Cardiac fibroblast (primary cell): ENCODE results near the gene LYZL6.

Source experiments
- DNase-seq, 2 donors: peaks; one replicate each; pipeline versions ENCODE4 v3.0.0 to v3.0.0-alpha.2; 2010; ENCODE audit warnings: low read depth in 2 of 2
- H3K4me3 ChIP-seq, 2 donors: replicated peaks in 1 of 2; 1 replicate in 1 of 2; 2 replicates in 1 of 2; pipeline ENCODE4 v1.5.1; 2011; ENCODE audit warnings: low read depth in 2 of 2, low read length in 2 of 2, mild to moderate bottlenecking in 2 of 2, moderate library complexity in 1 of 2
- TF ChIP-seq, protein P1 (sequence below): IDR thresholded peaks from one replicate; pipeline ENCODE4 v1.5.1; 2011; ENCODE audit warnings: low read depth, mild to moderate bottlenecking, low read length, inconsistent platforms

LYZL6 gene

DNA sequence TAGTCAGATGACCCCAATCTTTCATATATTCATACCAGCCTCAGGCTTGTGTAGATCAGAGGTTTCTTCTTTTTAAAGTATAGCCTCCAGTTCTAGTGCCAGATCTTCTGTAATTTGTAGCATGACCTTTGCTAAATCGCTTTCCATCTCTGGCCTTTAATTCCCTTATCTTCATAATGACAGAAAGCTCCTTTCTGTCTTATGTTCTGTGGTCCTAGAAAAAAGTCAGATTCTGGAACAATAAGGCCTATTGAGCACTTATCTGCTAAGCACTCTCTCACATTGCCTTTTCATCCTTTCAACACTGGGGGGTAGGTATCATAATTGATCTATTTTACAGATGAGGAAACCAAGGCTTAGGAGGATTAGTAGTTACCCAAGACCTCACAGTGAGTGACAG is 28.6 kb upstream of the LYZL6 start:
- H3K4me3 ChIP-seq, result no peak overlapping the region
- TF ChIP-seq, protein P1, sequence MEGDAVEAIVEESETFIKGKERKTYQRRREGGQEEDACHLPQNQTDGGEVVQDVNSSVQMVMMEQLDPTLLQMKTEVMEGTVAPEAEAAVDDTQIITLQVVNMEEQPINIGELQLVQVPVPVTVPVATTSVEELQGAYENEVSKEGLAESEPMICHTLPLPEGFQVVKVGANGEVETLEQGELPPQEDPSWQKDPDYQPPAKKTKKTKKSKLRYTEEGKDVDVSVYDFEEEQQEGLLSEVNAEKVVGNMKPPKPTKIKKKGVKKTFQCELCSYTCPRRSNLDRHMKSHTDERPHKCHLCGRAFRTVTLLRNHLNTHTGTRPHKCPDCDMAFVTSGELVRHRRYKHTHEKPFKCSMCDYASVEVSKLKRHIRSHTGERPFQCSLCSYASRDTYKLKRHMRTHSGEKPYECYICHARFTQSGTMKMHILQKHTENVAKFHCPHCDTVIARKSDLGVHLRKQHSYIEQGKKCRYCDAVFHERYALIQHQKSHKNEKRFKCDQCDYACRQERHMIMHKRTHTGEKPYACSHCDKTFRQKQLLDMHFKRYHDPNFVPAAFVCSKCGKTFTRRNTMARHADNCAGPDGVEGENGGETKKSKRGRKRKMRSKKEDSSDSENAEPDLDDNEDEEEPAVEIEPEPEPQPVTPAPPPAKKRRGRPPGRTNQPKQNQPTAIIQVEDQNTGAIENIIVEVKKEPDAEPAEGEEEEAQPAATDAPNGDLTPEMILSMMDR, result no peak
- no peak for DNase-seq

DNA sequence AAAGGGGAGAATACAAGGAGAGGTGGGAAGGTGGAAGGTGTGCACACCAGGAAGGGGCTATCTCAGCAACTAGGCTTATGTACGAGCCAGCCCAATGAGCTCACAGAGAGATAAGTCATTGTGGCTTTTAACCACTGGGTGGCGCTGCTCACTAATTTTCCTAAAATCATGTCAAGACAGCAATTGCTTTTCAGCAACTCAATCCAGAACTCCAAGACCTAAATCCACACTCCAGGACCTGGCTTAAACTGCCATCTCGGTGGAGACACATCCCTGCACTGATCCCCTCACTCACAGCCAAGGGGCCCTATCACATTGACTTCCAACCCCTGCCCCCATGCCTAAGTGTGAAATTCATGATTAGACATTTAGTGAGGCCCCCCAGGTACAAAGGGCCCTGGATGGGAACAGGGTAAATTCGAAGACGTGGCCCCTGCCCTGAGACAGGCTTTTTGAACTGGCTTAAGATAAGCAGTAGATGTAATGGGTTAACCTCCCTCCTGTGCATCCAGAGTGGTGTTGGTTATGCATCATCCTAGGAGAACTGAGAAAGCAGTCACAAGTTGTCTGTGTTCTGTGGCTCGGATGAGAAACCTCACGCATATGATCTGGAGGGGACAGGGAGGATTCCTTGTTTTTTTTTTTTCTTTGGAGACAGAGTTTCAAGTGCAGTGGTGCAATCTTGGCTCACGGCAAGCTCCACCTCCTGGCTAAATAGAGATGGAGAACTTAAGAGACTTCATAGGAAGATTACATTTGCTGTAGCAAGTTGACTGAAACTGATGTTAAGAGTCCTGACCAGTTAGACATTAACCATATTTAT is 26.3 kb upstream of the LYZL6 start:
- DNase-seq, result peak; percentile 85 to 87
- TF ChIP-seq, protein P1, result peak; percentile 72
- no peak overlapping the region for H3K4me3 ChIP-seq

DNA sequence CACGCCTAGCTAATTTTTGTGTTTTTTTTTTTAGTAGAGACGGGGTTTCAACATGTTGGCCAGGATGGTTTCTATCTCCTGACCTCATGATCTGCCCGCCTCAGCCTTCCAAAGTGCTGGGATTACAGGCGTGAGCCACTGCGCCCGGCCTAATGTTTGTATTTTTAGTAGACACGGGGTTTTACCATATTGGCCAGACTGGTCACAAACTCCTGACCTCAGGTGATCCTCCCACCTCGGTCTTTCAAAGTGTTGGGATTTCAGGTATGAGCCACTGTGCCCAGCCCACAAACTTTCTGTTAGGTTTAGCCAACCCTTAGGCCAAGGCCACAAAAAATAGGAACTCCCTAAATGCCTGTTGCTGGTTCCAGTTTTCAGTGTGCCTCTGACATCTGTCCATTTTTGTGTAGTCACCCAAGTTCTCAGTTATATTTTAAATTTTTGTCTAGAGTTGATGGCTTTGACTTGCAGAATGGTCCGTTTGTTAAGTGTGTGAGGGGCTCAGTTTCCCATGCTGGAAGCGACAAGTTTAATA is 25.1 kb upstream of the LYZL6 start:
- DNase-seq, result no peak
- TF ChIP-seq, protein P1, result no peak
- H3K4me3 ChIP-seq, result no peak overlapping the region

DNA sequence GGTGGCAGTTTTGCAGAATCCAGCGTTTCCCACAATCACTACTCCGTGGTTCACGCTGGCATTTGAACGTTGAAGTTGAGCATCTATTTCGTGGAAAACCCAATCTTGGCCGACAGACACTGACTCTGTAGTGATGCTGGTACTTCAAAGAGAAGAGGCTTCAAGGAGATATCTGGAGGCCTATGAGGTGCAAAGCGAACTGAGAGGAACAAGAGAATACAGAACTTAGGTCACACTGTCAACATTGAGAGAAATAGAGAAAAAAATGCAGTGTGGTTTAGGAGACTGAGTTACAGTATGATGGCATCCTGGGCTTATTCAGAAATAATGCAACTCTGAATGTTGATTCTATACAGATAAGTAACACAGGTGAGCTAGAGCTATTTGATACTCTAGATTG is 21.8 kb upstream of the LYZL6 start:
- H3K4me3 ChIP-seq, result no peak overlapping the region
- TF ChIP-seq, protein P1, result no peak
- DNase-seq, result no peak

DNA sequence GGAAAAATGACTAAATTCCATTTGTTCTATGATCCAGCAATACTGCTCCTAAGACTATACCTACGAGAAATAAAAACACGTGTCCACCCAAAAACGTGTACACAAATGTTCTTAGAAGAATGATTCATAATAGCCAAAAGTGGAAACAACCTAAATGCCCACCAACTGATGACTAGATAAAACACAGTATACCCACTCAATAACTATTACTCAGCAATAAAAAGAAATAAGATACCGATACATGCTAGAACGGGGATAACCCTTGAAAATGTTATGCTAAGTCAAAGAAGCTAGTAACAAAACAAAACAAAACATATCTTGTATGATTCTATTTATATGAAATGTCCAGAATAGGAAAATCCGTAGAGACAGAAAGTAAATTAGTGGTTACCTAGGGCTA is 20.1 kb upstream of the LYZL6 start:
- H3K4me3 ChIP-seq, result no peak overlapping the region
- no peak for DNase-seq
- TF ChIP-seq, protein P1, result no peak

DNA sequence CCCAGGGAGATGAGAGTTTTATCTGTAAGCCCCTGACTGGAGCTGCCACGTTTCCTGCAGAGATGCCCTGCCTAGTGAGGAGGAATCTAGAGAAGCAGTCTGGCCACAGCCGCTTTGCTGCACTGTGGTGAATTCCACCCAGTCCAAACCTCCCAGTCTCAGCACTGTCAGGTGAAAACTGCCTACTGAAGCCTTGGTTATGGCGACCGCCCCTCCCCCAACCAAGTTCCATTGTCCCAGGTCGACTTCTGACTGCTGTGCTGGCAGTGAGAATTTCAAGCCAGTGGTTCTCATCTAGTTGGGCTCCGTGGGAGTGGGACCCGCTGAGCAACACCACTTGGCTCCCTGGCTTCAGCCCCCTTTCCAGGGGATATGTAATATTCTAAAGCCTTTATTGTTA is 10.2 kb upstream of the LYZL6 start:
- no peak overlapping the region for H3K4me3 ChIP-seq
- no peak for DNase-seq
- TF ChIP-seq, protein P1, result no peak
